AG04450 (cell line): ENCODE measurements around the gene TLCD5. TPM values are rescaled to one million over a fixed set of nuclear protein-coding genes. Genes with fewer than 3 reads are reported as not detected.

Source experiments
- CTCF ChIA-PET: fragments of 300-600, 350-600 bp; formaldehyde crosslinking; extraction: SDS; loops from one replicate; lab custom pipeline; 2022; ENCODE audit warnings: antibody characterized with exemption, inconsistent platforms; lab: Charles Lee
- POLR2A ChIA-PET: fragments of 350-600 bp; formaldehyde crosslinking; extraction: SDS; loops from one replicate; lab custom pipeline; 2021; ENCODE audit warnings: antibody characterized with exemption, inconsistent platforms; lab: Yijun Ruan, JAX
- DNase-seq: peaks from one replicate; pipeline ENCODE4 v3.0.0-alpha.2; 2011; ENCODE audit warnings: low read depth, low spot score
- H3K27ac ChIP-seq: one replicate; pipeline ENCODE4 v1.5.1; 2012; ENCODE audit warnings: low read depth, low read length, control low read depth
- H3K27me3 ChIP-seq: one replicate; pipeline ENCODE4 v1.6.0; 2012; ENCODE audit warnings: low read length; ENCODE audit not compliant: control insufficient read depth, insufficient read depth
- H3K4me3 ChIP-seq: 2 replicates; pipeline ENCODE4 v1.5.1; 2011; ENCODE audit warnings: mild to moderate bottlenecking, low read depth, low read length, control low read depth
- H3K9me3 ChIP-seq: 2 replicates; pipeline ENCODE4 v1.5.1; 2012; ENCODE audit warnings: low read length; ENCODE audit not compliant: control insufficient read depth, insufficient read depth
- CTCF ChIP-seq: IDR thresholded peaks from 2 replicates; pipeline ENCODE4 v1.5.1; 2011; ENCODE audit warnings: low read depth, low read length, control low read depth, inconsistent platforms
- polyA plus RNA-seq: library from polyadenylated mRNA; depleted of rRNA; stranded (reverse); fragments of >200 nt; gene quantifications from 2 replicates; pipeline ENCODE4 v1.2.3, GENCODE V29; 2011

TLCD5 gene
- polyA plus RNA-seq, 1 experiment = 14.9 TPM

- DNase-seq = no peak
- no peak for TF ChIP-seq CTCF
- H3K27me3 ChIP-seq = peaks cover 11% of the 10 kb centered on the region
- ChIA-PET POLR2A (no interaction called here), CTCF (interaction anchor here (0.6 to 13.1 kb wide), 4 partner anchors 58 to 624 kb away, joined by 6 to 301 read pairs (median 87); no protein-coding TSS in a partner anchor)
- no peak overlapping the region for H3K27ac ChIP-seq
- no peak overlapping the region for H3K4me3 ChIP-seq
- H3K9me3 ChIP-seq = no peaks in the 10 kb centered on the region
Measured at GRCh38 chr11:120305286-120305685, 19.8 kb upstream of the TLCD5 start.

GRCh38 chr11:120306519-120307242, 18.4 kb upstream of the TLCD5 start:
- peak; percentile 73 for TF ChIP-seq CTCF
- DNase-seq = peak; percentile 63
- ChIA-PET POLR2A (no interaction called here), CTCF (interaction anchor here (0.6 to 13.1 kb wide), 7 partner anchors 11 to 375 kb away, joined by 3 to 301 read pairs (median 4); no protein-coding TSS in a partner anchor)
- Histone ChIP-seq H3K4me3 (no peak overlapping the region), H3K9me3 (no peaks in the 10 kb centered on the region), H3K27ac (no peak overlapping the region), H3K27me3 (peaks cover 17% of the 10 kb centered on the region)

GRCh38 chr11:120307476-120307875, 17.6 kb upstream of the TLCD5 start:
- no peak overlapping the region for H3K27ac ChIP-seq
- POLR2A ChIA-PET = interaction anchor here (0.6 kb wide), 1 partner anchor 16 kb away, joined by 3 read pairs; no protein-coding TSS in a partner anchor
- DNase-seq = no peak
- no peak overlapping the region for H3K4me3 ChIP-seq
- H3K9me3 ChIP-seq = no peaks in the 10 kb centered on the region
- CTCF ChIA-PET = interaction anchor here (0.7 to 13.1 kb wide), 5 partner anchors 10 to 374 kb away, joined by 4 to 301 read pairs (median 4); no protein-coding TSS in a partner anchor
- H3K27me3 ChIP-seq = peaks cover 13% of the 10 kb centered on the region
- TF ChIP-seq CTCF = no peak

GRCh38 chr11:120308081-120308480, 17.0 kb upstream of the TLCD5 start:
- POLR2A ChIA-PET = no interaction called here
- H3K9me3 ChIP-seq = no peaks in the 10 kb centered on the region
- DNase-seq = no peak
- no peak overlapping the region for H3K27ac ChIP-seq
- peaks cover 13% of the 10 kb centered on the region for H3K27me3 ChIP-seq
- no peak overlapping the region for H3K4me3 ChIP-seq
- CTCF ChIA-PET = interaction anchor here (1.3 to 13.1 kb wide), 3 partner anchors 8 to 138 kb away, joined by 5 to 301 read pairs (median 156); no protein-coding TSS in a partner anchor
- TF ChIP-seq CTCF = no peak

- TF ChIP-seq CTCF = no peak
- Histone ChIP-seq H3K9me3 (no peaks in the 10 kb centered on the region), H3K27ac (no peak overlapping the region), H3K4me3 (no peak overlapping the region), H3K27me3 (peaks cover 14% of the 10 kb centered on the region)
- DNase-seq = no peak
- ChIA-PET CTCF (interaction anchor here (0.9 to 1.2 kb wide), 2 partner anchors 11 to 75 kb away, joined by 3 read pairs; no protein-coding TSS in a partner anchor), POLR2A (no interaction called here)
Measured at GRCh38 chr11:120310870-120311269, 14.2 kb upstream of the TLCD5 start.
